Measurements from ENCODE around the gene EEF1G.

The EEF1G gene

DNA sequence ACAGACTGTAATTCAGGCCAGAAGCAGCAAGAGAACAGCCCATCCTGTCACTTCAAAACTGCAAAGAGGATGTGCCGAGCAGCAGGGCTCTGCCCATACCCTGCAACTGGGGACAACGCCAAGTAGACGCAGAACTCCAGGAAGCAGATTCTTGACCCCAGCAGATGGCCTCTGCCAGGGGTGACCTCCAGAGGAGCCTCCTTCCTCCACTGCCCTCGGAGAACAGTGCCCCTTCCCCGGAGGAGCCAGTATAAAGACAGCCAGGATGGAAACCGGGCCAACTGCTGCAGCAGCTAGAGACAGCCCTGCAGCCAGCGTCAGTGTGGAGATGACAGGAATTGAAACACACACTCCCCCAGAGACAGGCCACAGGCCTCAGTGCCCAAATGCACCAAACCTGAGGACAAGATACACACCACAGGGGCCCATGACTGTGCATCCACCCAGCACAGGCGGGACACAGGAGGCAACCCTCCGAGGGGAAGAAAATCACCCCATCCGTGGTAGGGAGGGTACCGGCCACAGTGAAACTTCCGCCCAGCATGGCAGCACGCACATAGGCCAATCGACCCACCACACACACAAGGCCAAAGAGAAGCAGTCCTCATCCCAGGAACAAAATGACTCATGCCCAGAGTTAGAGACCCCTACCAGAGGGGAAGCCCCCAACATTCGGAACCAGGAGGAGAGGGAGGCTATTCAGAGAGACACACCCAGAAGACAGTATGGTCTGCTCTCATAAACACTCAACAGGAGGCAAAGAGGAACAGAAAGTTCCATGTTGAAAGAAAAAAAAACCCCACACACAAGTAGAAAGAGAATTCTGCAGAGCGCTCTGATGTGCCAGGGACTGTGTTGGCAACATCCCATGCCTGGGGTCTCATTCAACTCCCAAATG is 32.6 kb downstream of the EEF1G start:
- DNase-seq: peak; percentile 47 to 70
- Histone ChIP-seq H3K4me3 (peak overlapping the region; percentile 86 to 87), H3K27ac (peak overlapping the region; percentile 98), H3K27me3 (no peaks in the 10 kb centered on the region), H3K36me3 (peaks cover 3 to 36% (median 11%) of the 10 kb centered on the region in 3 donors), H3K9me3 (no peaks in the 10 kb centered on the region), H3K4me1 (peaks cover 5 to 86% (median 75%) of the 10 kb centered on the region in 4 donors)
- intact Hi-C loops (cut with DNase I; ENCODE audit: low total_unique reads): loop anchor here (5.0 to 10.0 kb wide), 4 partner anchors 34 to 144 kb away; partner anchors contain the start of gene TUT1
- TF ChIP-seq, protein P1, sequence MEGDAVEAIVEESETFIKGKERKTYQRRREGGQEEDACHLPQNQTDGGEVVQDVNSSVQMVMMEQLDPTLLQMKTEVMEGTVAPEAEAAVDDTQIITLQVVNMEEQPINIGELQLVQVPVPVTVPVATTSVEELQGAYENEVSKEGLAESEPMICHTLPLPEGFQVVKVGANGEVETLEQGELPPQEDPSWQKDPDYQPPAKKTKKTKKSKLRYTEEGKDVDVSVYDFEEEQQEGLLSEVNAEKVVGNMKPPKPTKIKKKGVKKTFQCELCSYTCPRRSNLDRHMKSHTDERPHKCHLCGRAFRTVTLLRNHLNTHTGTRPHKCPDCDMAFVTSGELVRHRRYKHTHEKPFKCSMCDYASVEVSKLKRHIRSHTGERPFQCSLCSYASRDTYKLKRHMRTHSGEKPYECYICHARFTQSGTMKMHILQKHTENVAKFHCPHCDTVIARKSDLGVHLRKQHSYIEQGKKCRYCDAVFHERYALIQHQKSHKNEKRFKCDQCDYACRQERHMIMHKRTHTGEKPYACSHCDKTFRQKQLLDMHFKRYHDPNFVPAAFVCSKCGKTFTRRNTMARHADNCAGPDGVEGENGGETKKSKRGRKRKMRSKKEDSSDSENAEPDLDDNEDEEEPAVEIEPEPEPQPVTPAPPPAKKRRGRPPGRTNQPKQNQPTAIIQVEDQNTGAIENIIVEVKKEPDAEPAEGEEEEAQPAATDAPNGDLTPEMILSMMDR (IDR thresholded peaks at IDR 0.05): no peak

DNA sequence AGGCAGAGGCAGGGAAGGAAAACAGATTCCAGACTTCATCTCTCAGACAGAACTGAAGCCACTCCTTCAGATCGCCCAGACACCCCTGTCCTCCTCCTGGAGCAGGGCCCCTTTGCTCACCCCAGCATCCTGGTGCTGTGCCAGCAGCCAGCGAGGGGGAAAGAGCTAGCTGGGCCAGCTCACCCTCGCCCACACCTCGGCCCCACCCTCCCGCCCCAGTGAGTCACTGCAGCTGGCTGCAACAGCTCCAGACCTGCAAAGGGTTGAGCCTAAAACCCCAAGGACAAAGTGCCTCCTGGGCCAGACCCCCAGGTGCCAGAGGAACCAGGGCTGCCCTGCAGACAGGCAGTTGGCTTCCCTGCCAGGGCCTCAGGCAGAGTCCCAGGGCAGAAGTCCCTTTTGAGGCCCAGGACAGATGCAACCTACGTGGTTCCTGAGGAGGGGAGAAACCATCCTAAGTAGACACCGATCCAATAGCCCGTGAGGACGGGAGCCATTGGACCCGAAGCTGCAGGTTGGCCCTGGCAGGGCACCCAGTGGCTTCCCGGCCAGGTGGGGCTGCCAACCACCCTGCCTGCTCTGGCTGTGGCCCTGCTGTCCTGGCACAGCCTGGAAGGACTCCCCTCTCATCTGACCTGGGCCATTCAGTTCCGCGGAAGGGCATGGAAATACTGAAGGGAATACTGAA is 34.3 kb downstream of the EEF1G start:
- H3K4me3 ChIP-seq: peak overlapping the region; percentile 86 to 87
- peak overlapping the region; percentile 98 for H3K27ac ChIP-seq
- no peaks in the 10 kb centered on the region for H3K9me3 ChIP-seq
- no peaks in the 10 kb centered on the region for H3K27me3 ChIP-seq
- DNase-seq: peak in 1 of 2 donors; percentile 85
- H3K4me1 ChIP-seq: peaks cover 5 to 95% (median 83%) of the 10 kb centered on the region in 4 donors
- TF ChIP-seq, protein P1 (IDR thresholded peaks at IDR 0.05): no peak
- H3K36me3 ChIP-seq: peaks cover 19 to 44% (median 28%) of the 10 kb centered on the region in 3 donors
- intact Hi-C loops (cut with DNase I; ENCODE audit: low total_unique reads): no loop called here

DNA sequence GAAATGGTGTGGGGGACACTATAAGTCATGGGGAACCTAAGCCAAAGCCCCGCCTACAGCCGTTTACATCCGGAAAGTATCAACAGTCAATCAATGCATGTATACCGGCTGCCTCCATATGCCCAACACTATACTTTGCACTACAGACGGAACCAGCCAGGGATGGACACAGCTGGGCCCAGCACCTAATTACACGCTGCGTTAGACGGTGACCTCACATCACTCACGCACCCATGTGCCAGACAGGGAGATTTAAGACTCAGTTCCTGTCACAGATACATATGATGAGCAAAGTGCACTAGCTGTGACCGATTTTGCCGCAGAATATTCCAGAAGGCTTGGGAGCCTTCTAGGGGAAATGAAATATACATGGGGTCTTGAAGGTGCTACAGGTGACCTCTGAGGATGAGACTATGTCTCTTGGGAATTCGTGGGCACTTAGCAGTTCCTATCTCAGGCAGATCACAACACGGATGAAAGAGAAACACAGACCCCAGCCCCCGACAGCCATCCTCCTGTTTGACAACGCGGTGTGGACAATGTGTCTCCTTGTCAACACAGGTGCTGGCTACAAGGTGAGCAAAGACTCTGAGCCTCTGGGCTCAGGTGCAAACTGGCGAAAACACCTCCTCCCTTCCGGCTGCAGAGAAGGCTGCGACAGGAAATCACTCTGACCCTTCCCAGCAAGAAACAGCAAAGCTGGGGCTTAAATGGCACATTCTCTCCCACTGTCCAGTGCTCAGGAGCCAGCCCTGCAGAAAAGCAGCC is 35.0 kb downstream of the EEF1G start:
- peak overlapping the region; percentile 86 to 87 for H3K4me3 ChIP-seq
- peaks cover 5 to 90% (median 81%) of the 10 kb centered on the region in 4 donors for H3K4me1 ChIP-seq
- no peaks in the 10 kb centered on the region for H3K9me3 ChIP-seq
- H3K36me3 ChIP-seq: peaks cover 27 to 51% (median 35%) of the 10 kb centered on the region in 3 donors
- H3K27ac ChIP-seq: peak overlapping the region; percentile 98
- intact Hi-C loops (cut with DNase I; ENCODE audit: low total_unique reads): no loop called here
- TF ChIP-seq, protein P1 (IDR thresholded peaks at IDR 0.05): no peak
- DNase-seq: no peak
- no peaks in the 10 kb centered on the region for H3K27me3 ChIP-seq

DNA sequence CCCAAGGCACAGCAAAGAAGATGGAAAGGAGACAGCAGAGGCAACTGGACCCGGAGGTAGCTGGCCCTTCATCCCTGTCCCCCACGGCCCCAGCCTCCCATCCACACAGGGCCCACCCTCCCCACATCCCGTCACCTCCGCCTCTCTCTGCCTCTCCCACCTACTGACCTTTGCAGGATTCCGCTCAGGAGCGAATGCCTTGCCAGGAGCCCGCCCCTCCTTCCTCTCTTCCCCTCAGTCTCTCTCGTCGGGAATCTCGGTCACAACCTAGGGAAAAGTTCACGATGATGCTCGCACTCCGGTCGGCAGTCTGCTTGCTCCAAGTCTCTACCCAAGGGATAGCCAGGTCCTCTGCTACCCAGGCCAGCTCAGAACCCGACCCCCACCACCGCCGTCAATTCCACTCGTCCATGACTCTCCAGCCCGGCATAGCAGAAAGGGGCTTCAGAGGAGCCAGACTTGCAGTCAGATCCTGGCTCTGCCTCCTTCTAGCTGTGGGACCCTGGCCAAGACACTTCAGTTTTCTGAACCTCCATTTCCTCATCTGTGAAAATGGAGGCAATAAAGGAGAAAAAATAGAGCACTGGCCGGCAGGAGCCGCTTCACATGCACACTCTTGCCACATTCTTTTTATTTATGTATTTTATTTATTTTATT is 37.3 kb downstream of the EEF1G start:
- DNase-seq: no peak
- intact Hi-C loops (cut with DNase I; ENCODE audit: low total_unique reads): no loop called here
- H3K9me3 ChIP-seq: no peaks in the 10 kb centered on the region
- no peaks in the 10 kb centered on the region for H3K27me3 ChIP-seq
- H3K36me3 ChIP-seq: peaks cover 49 to 73% (median 57%) of the 10 kb centered on the region in 3 donors
- H3K27ac ChIP-seq: peak overlapping the region; percentile 98
- peaks cover 0 to 72% (median 63%) of the 10 kb centered on the region in 4 donors for H3K4me1 ChIP-seq
- TF ChIP-seq, protein P1 (IDR thresholded peaks at IDR 0.05): no peak
- H3K4me3 ChIP-seq: no peak overlapping the region

DNA sequence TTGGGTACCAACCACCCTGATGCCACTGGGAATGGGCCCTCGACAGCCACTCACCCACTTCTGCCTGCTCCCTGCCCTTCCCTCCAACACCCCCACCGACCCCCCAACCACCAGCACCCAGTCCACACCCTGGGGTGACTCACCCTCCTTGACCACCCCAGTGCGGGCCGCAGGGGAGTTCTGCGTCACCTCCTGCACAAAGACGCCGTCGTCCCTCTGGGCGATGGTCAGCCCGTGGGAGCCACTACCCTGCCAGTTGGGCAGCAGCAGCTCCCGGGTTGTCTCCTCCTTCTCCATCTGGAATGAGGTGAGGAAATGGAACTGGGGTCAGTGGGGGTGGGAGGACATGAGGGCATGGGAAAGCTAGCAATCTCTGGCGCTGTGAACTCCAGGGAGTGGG is 37.9 kb downstream of the EEF1G start:
- Histone ChIP-seq H3K4me3 (no peak overlapping the region), H3K9me3 (no peaks in the 10 kb centered on the region), H3K36me3 (peaks cover 55 to 80% (median 63%) of the 10 kb centered on the region in 3 donors), H3K27me3 (no peaks in the 10 kb centered on the region), H3K27ac (peak overlapping the region; percentile 3 to 98), H3K4me1 (peaks cover 0 to 66% (median 57%) of the 10 kb centered on the region in 4 donors)
- TF ChIP-seq, protein P1 (IDR thresholded peaks at IDR 0.05): no peak
- intact Hi-C loops (cut with DNase I; ENCODE audit: low total_unique reads): no loop called here
- DNase-seq: no peak

Measured in tibial artery (tissue), 4 donors.